ENCODE measurements around the gene NPR1.

The NPR1 gene

GRCh38 chr1:153733970-153734369 is 55.5 kb downstream of the NPR1 start (continued):
- TF ChIP-seq ZNF391 (tag by site-specific recombination; IDR thresholded peaks at IDR 0.05; ENCODE audit: borderline replicate concordance, low read depth): no peak
- no peak for TF ChIP-seq SP7 (tag by site-specific recombination; IDR thresholded peaks at IDR 0.05)
- no peak for TF ChIP-seq ZNF324 (tag by site-specific recombination; IDR thresholded peaks at IDR 0.05)
- TF ChIP-seq ZBTB48 (tag by site-specific recombination; IDR thresholded peaks at IDR 0.05): no peak
- no peak for TF ChIP-seq ZEB2 (tag by site-specific recombination; IDR thresholded peaks at IDR 0.05)
- TF ChIP-seq ZNF692 (tag by site-specific recombination; IDR thresholded peaks at IDR 0.05): no peak
- TF ChIP-seq ZBTB10 (tag by site-specific recombination; IDR thresholded peaks at IDR 0.05): no peak
- TF ChIP-seq ZNF157 (tag by site-specific recombination; IDR thresholded peaks at IDR 0.05): no peak
- no peak for TF ChIP-seq ZNF416 (tag by site-specific recombination; IDR thresholded peaks at IDR 0.05)
- TF ChIP-seq ZNF132 (tag by site-specific recombination; IDR thresholded peaks at IDR 0.05; ENCODE audit: borderline replicate concordance): no peak

GRCh38 chr1:153734396-153735089 is 56.1 kb downstream of the NPR1 start:
- H3K4me1 ChIP-seq (ENCODE audit: control insufficient read depth, insufficient read depth, low read length): 0 out of 2 replicates have a peak, but pooled peaks cover 3% of the 10 kb centered on the region
- H3K4me3 ChIP-seq (ENCODE audit: low read depth, low read length): no peak overlapping the region
- ChIA-PET POLR2A (no interaction called here), CTCF (interaction anchor here (0.5 to 2.0 kb wide), 3 partner anchors 33 to 57 kb away, joined by 4 to 12 read pairs (median 6); no protein-coding TSS in a partner anchor)
- H3K9me3 ChIP-seq (ENCODE audit: control insufficient read depth, insufficient read depth, low read depth, low read length): no peaks in the 10 kb centered on the region
- H3K27ac ChIP-seq (ENCODE audit: extremely low read depth, low read depth, low read length): no peak overlapping the region
- H3K36me3 ChIP-seq (ENCODE audit: control insufficient read depth in 2 of 2, insufficient read depth in 1 of 2, low read length in 2 of 2): peaks cover 5 to 51% of the 10 kb centered on the region in 2 experiments; a peak in 2 of 3 replicates
- TF ChIP-seq KLF7 (tag by site-specific recombination; IDR thresholded peaks at IDR 0.05; ENCODE audit: borderline replicate concordance) (no peak), PRDM1 (tag by site-specific recombination; IDR thresholded peaks at IDR 0.05) (peak; percentile 40; the same call in 1 of the 2 replicates)

GRCh38 chr1:153735090-153735420 is 56.6 kb downstream of the NPR1 start:
- H3K27ac ChIP-seq (ENCODE audit: extremely low read depth, low read depth, low read length): no peak overlapping the region
- H3K36me3 ChIP-seq (ENCODE audit: control insufficient read depth in 2 of 2, insufficient read depth in 1 of 2, low read length in 2 of 2): peaks cover 5 to 49% of the 10 kb centered on the region in 2 experiments; a peak in 2 of 3 replicates
- ChIA-PET CTCF (interaction anchor here (2.0 kb wide), 1 partner anchor 57 kb away, joined by 12 read pairs; no protein-coding TSS in a partner anchor), POLR2A (no interaction called here)
- H3K9me3 ChIP-seq (ENCODE audit: control insufficient read depth, insufficient read depth, low read depth, low read length): no peaks in the 10 kb centered on the region
- 0 out of 2 replicates have a peak, but pooled peaks cover 3% of the 10 kb centered on the region for H3K4me1 ChIP-seq (ENCODE audit: control insufficient read depth, insufficient read depth, low read length)
- TF ChIP-seq ZSCAN23 (tag by site-specific recombination; IDR thresholded peaks at IDR 0.05) (no peak), ZNF239 (tag by site-specific recombination; IDR thresholded peaks at IDR 0.05) (no peak), ZNF768 (tag by site-specific recombination; IDR thresholded peaks at IDR 0.05) (no peak), GLIS2 (tag by site-specific recombination; IDR thresholded peaks at IDR 0.05) (no peak), ZNF37A (tag by site-specific recombination; IDR thresholded peaks at IDR 0.05) (no peak), ZSCAN30 (tag by site-specific recombination; IDR thresholded peaks at IDR 0.05) (no peak), ZNF830 (tag by site-specific recombination; IDR thresholded peaks at IDR 0.05; ENCODE audit: low read depth) (no peak), MYNN (tag by site-specific recombination; IDR thresholded peaks at IDR 0.05; ENCODE audit: borderline replicate concordance) (no peak), HIC1 (tag by site-specific recombination; IDR thresholded peaks at IDR 0.05) (no peak)
- H3K4me3 ChIP-seq (ENCODE audit: low read depth, low read length): no peak overlapping the region

Data from HEK293 (cell line).